Muscle of arm (tissue), 12 donors: Measurements from ENCODE around the gene COMTD1. TPM values are rescaled to one million over a fixed set of nuclear protein-coding genes. Genes with fewer than 3 reads are reported as not detected.
"Not testable (repeated sequence)": the region's sequence is repeated elsewhere in the genome, so short reads cannot be mapped to it uniquely, and the experiment has no call there.

Experiments
- DNase-seq: peaks from one replicate; pipeline ENCODE4 v3.0.0-alpha.2; 2013
- polyA plus RNA-seq, 12 donors: library from polyadenylated mRNA; unstranded; fragments of 120-200 nt; gene quantifications; one replicate each; pipeline ENCODE4 v1.2.1, GENCODE V29; 2013; ENCODE audit not compliant: insufficient read length in 12 of 12

COMTD1 gene
- polyA plus RNA-seq, 12 donors: 2.1 to 28.4 (median 3.9) TPM; not detected in 1

- no peak for DNase-seq
Observed at GRCh38 chr10:75195035-75195763, 40.6 kb downstream of the COMTD1 start.

- not testable (repeated sequence) for DNase-seq
Observed at GRCh38 chr10:75194625-75195024, 41.1 kb downstream of the COMTD1 start.

DNA sequence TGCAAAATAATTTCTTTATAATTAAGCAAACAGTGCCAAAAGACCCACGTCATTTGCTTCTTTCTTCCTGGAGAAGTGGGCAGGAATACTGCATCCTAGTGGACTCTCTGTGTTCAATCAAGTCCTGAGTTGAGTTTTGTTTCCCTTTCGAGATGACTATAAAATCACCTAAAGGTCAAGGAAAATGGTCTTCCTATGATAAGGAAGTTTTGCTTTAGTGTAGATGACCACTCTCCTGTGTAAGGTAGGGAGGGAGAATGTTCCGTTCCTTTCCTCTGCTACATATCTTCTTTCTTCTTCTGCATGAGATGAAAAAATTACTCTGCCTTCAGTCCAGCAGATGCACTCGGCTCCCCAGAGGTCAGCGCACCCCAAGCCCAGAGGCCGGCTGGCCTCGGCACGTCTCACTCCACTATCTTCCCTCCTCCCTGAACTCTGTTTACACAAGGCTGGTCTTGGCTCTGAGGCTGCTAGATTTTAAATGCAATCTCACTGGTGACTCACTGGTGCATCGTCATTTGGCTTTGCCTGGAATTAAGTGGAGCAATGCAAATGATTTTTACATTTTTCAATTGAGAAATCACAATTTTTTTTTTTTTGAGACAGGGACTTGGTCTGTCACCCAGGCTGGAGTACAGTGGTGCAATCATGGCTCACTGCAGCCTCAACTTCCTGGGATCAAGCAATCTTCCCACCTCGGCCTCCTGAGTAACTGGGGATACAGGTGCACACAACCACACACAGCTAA is 43.8 kb downstream of the COMTD1 start:
- DNase-seq: no peak

DNA sequence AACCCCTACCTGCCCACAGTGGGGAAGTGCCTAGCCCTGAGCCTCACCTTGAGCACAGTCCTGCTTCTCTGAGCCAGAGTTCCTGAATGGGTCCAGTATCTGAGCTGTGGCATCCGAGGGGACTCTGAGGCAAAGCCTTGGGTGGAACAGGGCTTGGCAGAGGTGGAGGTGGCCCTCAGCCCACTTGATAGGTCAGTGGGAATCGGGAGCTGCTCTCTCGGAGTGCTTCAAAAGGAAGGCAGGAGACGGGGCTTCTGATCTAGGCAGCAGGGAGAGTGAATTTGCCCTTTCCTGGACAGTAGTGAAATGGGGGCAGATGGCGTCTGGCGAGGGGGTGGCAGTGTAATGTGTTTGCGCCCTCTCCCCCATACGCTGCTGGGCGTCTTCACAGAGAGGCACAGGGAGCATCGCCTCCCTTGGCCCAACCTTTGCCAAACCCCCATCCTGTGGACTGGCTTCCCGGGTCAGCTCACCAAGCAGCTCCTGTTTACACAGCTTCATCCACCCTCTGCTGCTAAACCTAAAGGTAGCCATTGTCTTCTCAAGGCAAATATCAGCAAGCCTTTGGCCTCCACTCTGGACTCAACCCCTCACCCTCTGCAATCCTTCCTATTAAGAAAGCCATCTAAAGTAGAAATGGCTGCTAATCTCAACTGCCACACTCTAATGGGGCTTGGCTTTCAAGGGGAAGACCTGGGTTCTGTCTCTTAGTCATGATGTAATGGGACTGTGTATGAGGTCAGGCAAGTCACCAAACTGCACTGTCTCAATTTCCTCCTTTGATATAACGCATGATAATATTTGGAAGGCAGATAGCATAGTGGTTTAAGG is 46.3 kb downstream of the COMTD1 start:
- no peak for DNase-seq

GRCh38 chr10:75188522-75188921 is 47.2 kb downstream of the COMTD1 start:
- not testable (repeated sequence) for DNase-seq

DNA sequence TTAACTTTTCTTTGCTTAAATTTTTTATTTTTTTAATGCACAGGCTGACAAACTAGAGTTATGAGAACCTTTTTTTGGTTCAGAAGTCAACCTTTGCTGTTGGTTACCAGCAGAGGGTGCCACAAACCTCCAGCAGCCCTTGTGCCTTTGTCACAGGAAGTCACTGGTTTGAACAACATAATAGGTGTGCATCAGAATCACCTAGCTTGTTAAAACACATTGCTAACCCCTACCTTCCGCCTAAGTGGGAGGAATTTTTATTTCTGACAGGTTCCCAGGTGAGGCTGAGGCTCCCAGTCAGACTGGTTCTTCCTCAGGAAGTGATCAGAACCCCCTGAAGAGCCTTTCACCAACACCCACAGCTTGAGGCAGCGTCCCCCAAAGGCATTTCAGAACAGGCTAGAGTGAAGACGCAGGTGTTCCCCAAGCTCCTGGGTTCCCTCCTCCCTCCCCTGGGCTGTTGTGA is 47.8 kb downstream of the COMTD1 start:
- no peak for DNase-seq

GRCh38 chr10:75186310-75186709 is 49.4 kb downstream of the COMTD1 start:
- DNase-seq: no peak

Other genes with a start within 250 kb of the COMTD1 start
- gene SAMD8, start 124.3 kb downstream of the COMTD1 start, polyA plus RNA-seq: 10 to 100 TPM in 10 of 12 donors, 1 to 10 TPM in 1, not detected in 1; 8.9 to 18.5 (median 13.5) TPM
- 100 to 1,000 TPM in 11 of 12 donors, not detected in 1; 131 to 365 (median 315) TPM for gene VDAC2, start 25.2 kb downstream of the COMTD1 start, polyA plus RNA-seq
- 10 to 100 TPM in 4 of 12 donors, 1 to 10 TPM in 7, not detected in 1; 5.7 to 17.7 (median 9.2) TPM for gene ZNF503, start 165.8 kb upstream of the COMTD1 start, polyA plus RNA-seq
- 1 to 10 TPM in 10 of 12 donors, not detected in 2; 3.5 to 6.7 (median 5.2) TPM for gene LRMDA, start 195.7 kb upstream of the COMTD1 start, polyA plus RNA-seq